ENCODE data around the gene APOL2.

GRCh38 chr22:36267058-36267457 is 27.7 kb upstream of the APOL2 start:
- TF ChIP-seq CTCF (IDR thresholded peaks at IDR 0.05; ENCODE audit: insufficient read depth, low read depth, low read length): no peak
- TF ChIP-seq EZH2 (IDR thresholded peaks at IDR 0.05; ENCODE audit: insufficient read depth, low read length): no peak

All from astrocyte (in vitro differentiated cells and primary cell).